Thymus (tissue), 11 donors: ENCODE data around the gene PACRG. TPM values are rescaled to one million over a fixed set of nuclear protein-coding genes. Genes with fewer than 3 reads are reported as not detected.

Source experiments
- DNase-seq, 9 donors: peaks; one replicate each; pipeline ENCODE4 v3.0.0-alpha.2; 2013; ENCODE audit warnings: low spot score in 9 of 9, low read depth in 6 of 9, missing footprints in 1 of 9
- H3K27ac ChIP-seq, 2 donors: one replicate each; pipeline ENCODE4 v1.5.1; 2013; ENCODE audit warnings: control low read depth in 1 of 2, low read depth in 1 of 2, low read length in 1 of 2, mild to moderate bottlenecking in 1 of 2, moderate library complexity in 1 of 2
- H3K27me3 ChIP-seq, 2 donors: one replicate each; pipeline ENCODE4 v1.5.1; 2013; ENCODE audit warnings: low read length in 1 of 2; ENCODE audit not compliant: control insufficient read depth in 2 of 2, insufficient read depth in 1 of 2
- H3K36me3 ChIP-seq, 2 donors: one replicate each; pipeline ENCODE4 v1.5.1; 2013; ENCODE audit warnings: low read length in 1 of 2, mild to moderate bottlenecking in 1 of 2, moderate library complexity in 1 of 2; ENCODE audit not compliant: control insufficient read depth in 2 of 2, insufficient read depth in 2 of 2
- H3K4me1 ChIP-seq, 2 donors: one replicate each; pipeline ENCODE4 v1.5.1; 2013; ENCODE audit warnings: low read length in 2 of 2; ENCODE audit not compliant: control insufficient read depth in 2 of 2, insufficient read depth in 2 of 2
- H3K4me3 ChIP-seq, 2 donors: one replicate each; pipeline ENCODE4 v1.5.1; 2013; ENCODE audit warnings: low read length in 2 of 2, control low read depth in 1 of 2, mild to moderate bottlenecking in 1 of 2
- H3K9me3 ChIP-seq, 2 donors: one replicate each; pipeline ENCODE4 v1.5.1; 2013; ENCODE audit warnings: low read length in 1 of 2, mild to moderate bottlenecking in 1 of 2; ENCODE audit not compliant: control insufficient read depth in 2 of 2, insufficient read depth in 1 of 2
- WGBS: extraction: QIAGEN DNeasy Blood & Tissue Kit; methylation state at CpG from one replicate; pipeline ENCODE4 v1.1.7; 2013; 5-methylcytosine and 5-hydroxymethylcytosine counted together
- polyA plus RNA-seq: library from polyadenylated mRNA; stranded (reverse); fragments of 200-250 nt; gene quantifications from one replicate; pipeline ENCODE4 v1.2.3, GENCODE V29; 2013
- total RNA-seq: library from RNA; stranded (reverse); fragments of 120-200 nt; gene quantifications from one replicate; pipeline ENCODE4 v1.2.4, GENCODE V29; 2013
- donor health status: healthy.

The PACRG gene
- total and polyA plus RNA-seq, 2 donors, result 0.42 to 0.62 TPM

GRCh38 chr6:163289447-163289846 is 561.7 kb downstream of the PACRG start:
- Histone ChIP-seq H3K27ac (no peak overlapping the region), H3K27me3 (no peaks in the 10 kb centered on the region), H3K9me3 (peaks cover 0 to 2% of the 10 kb centered on the region in 2 donors), H3K4me1 (no peaks in the 10 kb centered on the region), H3K4me3 (no peak overlapping the region), H3K36me3 (no peaks in the 10 kb centered on the region)
- WGBS, result 95% methylated on average over 4 of the region's 4 CpGs
- no peak for DNase-seq

- H3K9me3 ChIP-seq, result peaks cover 0 to 2% of the 10 kb centered on the region in 2 donors
- no peaks in the 10 kb centered on the region for H3K36me3 ChIP-seq
- no peak overlapping the region for H3K4me3 ChIP-seq
- no peaks in the 10 kb centered on the region for H3K4me1 ChIP-seq
- DNase-seq, result no peak
- no peaks in the 10 kb centered on the region for H3K27me3 ChIP-seq
- H3K27ac ChIP-seq, result no peak overlapping the region
- 96% methylated on average over 22 of the region's 22 CpGs for WGBS
Observed at GRCh38 chr6:163290545-163291274, 562.9 kb downstream of the PACRG start.

- 88% methylated on average over 5 of the region's 5 CpGs for WGBS
- no peak for DNase-seq
- Histone ChIP-seq H3K27ac (no peak overlapping the region), H3K27me3 (no peaks in the 10 kb centered on the region), H3K36me3 (no peaks in the 10 kb centered on the region), H3K4me3 (no peak overlapping the region), H3K9me3 (peaks cover 0 to 2% of the 10 kb centered on the region in 2 donors), H3K4me1 (no peaks in the 10 kb centered on the region)
Observed at GRCh38 chr6:163291622-163292021, 563.8 kb downstream of the PACRG start.

- no peaks in the 10 kb centered on the region for H3K27me3 ChIP-seq
- no peak overlapping the region for H3K27ac ChIP-seq
- H3K9me3 ChIP-seq, result no peaks in the 10 kb centered on the region
- no peaks in the 10 kb centered on the region for H3K4me1 ChIP-seq
- no peaks in the 10 kb centered on the region for H3K36me3 ChIP-seq
- WGBS, result 96% methylated on average over 6 of the region's 6 CpGs
- DNase-seq, result no peak
- H3K4me3 ChIP-seq, result no peak overlapping the region
Observed at GRCh38 chr6:163293286-163293685, 565.5 kb downstream of the PACRG start.

DNA sequence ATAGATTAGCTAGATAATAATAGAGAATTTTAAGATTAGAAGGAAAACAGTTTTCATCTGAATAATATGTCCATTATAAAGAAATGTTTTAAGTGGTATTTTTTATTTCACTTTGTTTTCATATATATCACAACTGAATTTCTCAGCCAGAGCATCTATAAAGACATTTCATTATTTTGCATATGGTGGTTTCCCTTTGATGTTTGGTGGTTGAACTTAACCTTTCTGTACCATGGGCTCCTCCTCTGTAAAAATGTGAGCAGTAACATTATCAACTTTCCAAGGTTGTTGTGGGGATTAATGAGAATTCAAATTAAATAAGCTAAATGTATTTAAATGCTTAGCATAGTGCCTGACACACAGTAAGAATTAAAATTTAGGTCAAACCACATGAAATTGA is 567.0 kb downstream of the PACRG start:
- Histone ChIP-seq H3K27ac (no peak overlapping the region), H3K4me3 (no peak overlapping the region), H3K36me3 (no peaks in the 10 kb centered on the region), H3K4me1 (no peaks in the 10 kb centered on the region), H3K27me3 (no peaks in the 10 kb centered on the region), H3K9me3 (no peaks in the 10 kb centered on the region)
- no peak for DNase-seq

DNA sequence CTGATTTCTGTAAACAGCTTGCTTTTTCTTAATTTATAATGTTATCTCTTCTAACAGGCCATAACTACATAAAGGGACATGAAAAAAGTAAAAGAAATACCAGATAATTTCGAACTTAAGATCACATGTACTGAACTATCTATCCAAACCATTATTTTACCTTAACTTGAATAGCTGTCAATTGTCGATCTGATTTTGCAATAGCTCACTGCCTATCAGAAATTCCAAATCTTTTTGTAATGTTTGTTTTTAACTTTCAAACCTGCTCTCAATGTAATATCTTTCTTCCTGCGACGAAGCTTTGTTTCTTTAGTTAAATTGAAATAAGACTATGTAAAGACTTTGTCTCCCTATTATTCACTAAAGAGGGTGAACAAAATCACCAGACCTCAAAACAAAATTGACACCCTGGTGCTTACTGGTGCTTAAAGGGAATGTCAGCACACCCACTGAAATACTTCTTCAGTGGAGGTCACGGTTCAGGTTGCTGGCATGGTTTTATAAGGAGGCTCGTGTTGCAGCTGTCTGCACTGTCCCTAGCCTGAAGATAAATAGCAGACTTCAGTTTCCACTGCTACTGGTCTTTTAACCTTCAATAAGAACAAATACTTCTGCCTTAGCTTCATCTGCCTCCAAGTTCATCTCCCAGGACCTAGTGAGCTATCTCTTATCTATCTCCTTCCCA is 569.2 kb downstream of the PACRG start:
- Histone ChIP-seq H3K4me1 (no peaks in the 10 kb centered on the region), H3K36me3 (no peaks in the 10 kb centered on the region), H3K27me3 (no peaks in the 10 kb centered on the region), H3K9me3 (no peaks in the 10 kb centered on the region), H3K27ac (no peak overlapping the region), H3K4me3 (no peak overlapping the region)
- 84% methylated on average over 6 of the region's 6 CpGs for WGBS
- no peak for DNase-seq

- Histone ChIP-seq H3K27ac (no peak overlapping the region), H3K36me3 (no peaks in the 10 kb centered on the region), H3K27me3 (no peaks in the 10 kb centered on the region), H3K9me3 (no peaks in the 10 kb centered on the region), H3K4me1 (no peaks in the 10 kb centered on the region), H3K4me3 (no peak overlapping the region)
- no peak for DNase-seq
- 94% methylated on average over 5 of the region's 5 CpGs for WGBS
Observed at GRCh38 chr6:163298079-163298830, 570.5 kb downstream of the PACRG start.

GRCh38 chr6:163300838-163301237 is 573.1 kb downstream of the PACRG start:
- no peaks in the 10 kb centered on the region for H3K9me3 ChIP-seq
- H3K36me3 ChIP-seq, result no peaks in the 10 kb centered on the region
- no peak overlapping the region for H3K4me3 ChIP-seq
- no peak overlapping the region for H3K27ac ChIP-seq
- H3K27me3 ChIP-seq, result no peaks in the 10 kb centered on the region
- no peaks in the 10 kb centered on the region for H3K4me1 ChIP-seq
- WGBS, result 82% methylated on average over 17 of the region's 17 CpGs
- DNase-seq, result no peak
